ENCODE measurements around the gene MED29. TPM values are rescaled to one million over a fixed set of nuclear protein-coding genes. Genes with fewer than 3 reads are reported as not detected.

Gene MED29
- total RNA-seq, 2 experiments from 2014 or later, result 45.0 to 46.1 TPM

GRCh38 chr19:39435499-39436349, 44.5 kb downstream of the MED29 start, which contains the start of gene RPS16:
TSS of gene RPS16 (minus strand) at chr19:39435949. CDS start at chr19:39435895, 54 bp downstream.
- Histone ChIP-seq H3K27ac (ENCODE audit: low read depth in 1 of 2, low read length in 2 of 2) (peak within 1 kb of the TSS; percentile 87 to 90), H3K4me1 (ENCODE audit: insufficient read depth, low read length) (peaks cover 55% of the 10 kb centered on the region), H3K27me3 (ENCODE audit: control insufficient read depth in 1 of 2, insufficient read depth in 2 of 2, low read length in 2 of 2) (no peaks in the 10 kb centered on the region), H3K4me3 (ENCODE audit: low read length) (peak within 1 kb of the TSS; percentile 96), H3K9me3 (ENCODE audit: control insufficient read depth in 1 of 2, insufficient read depth in 1 of 2, low read length in 2 of 2) (no peaks in the 10 kb centered on the region), H3K36me3 (ENCODE audit: insufficient read depth, low read length) (peaks cover 33% of the 10 kb centered on the region)
- Mint-ChIP-seq H3K36me3 (ENCODE audit: low read depth) (peaks cover 51% of the 10 kb centered on the region), H3K27me3 (no peaks in the 10 kb centered on the region), H3K4me3 (peak within 1 kb of the TSS; percentile 99), H3K4me1 (ENCODE audit: low read depth) (peaks cover 54% of the 10 kb centered on the region), H3K27ac (peak within 1 kb of the TSS; percentile 93), H3K9me3 (no peaks in the 10 kb centered on the region)
- ChIA-PET CTCF (interaction anchor here (0.7 to 1.9 kb wide), 8 partner anchors 10 to 67 kb away, joined by 3 to 14 read pairs (median 5); partner anchors contain the start of genes MED29, PAF1, PLEKHG2 and SUPT5H), POLR2A (interaction anchor here (0.6 to 5.9 kb wide), 41 partner anchors 9 to 1928 kb away, joined by 3 to 163 read pairs (median 5); partner anchors contain the start of genes AKT2, B9D2, C19orf47 and DYRK1B)
- DNase-seq (peak; percentile 97 to 99 (median 99)), ATAC-seq (ENCODE audit: poor library complexity) (peak; percentile 86)
- TF ChIP-seq CTCF (IDR thresholded peaks at IDR 0.05), result no peak
- intact Hi-C loops (cut with DNase I, micrococcal nuclease), result loop anchor here (1.0 to 5.0 kb wide), 9 partner anchors 10 to 397 kb away; partner anchors contain the start of genes MED29 (in 2 of the 2), PAF1 (in 2 of the 2), PLEKHG2 (in 2 of the 2) and SUPT5H (in 2 of the 2)

- TF ChIP-seq CTCF (IDR thresholded peaks at IDR 0.05), result no peak
- POLR2A ChIA-PET, result interaction anchor here (0.6 to 5.9 kb wide), 36 partner anchors 9 to 1928 kb away, joined by 3 to 163 read pairs (median 8); partner anchors contain the start of genes B9D2, C19orf47, DYRK1B and EID2
- peak in 1 of 14 experiments; percentile 42 for DNase-seq
- Mint-ChIP-seq H3K4me3 (peak overlapping the region; percentile 99), H3K4me1 (ENCODE audit: low read depth) (peaks cover 48% of the 10 kb centered on the region), H3K27ac (peak overlapping the region; percentile 93), H3K27me3 (no peaks in the 10 kb centered on the region), H3K36me3 (ENCODE audit: low read depth) (peaks cover 45% of the 10 kb centered on the region), H3K9me3 (no peaks in the 10 kb centered on the region)
- H3K36me3 ChIP-seq (ENCODE audit: insufficient read depth, low read length), result peaks cover 33% of the 10 kb centered on the region
- H3K27ac ChIP-seq (ENCODE audit: low read depth in 1 of 2, low read length in 2 of 2), result peak overlapping the region; percentile 87 to 90
- H3K9me3 ChIP-seq (ENCODE audit: control insufficient read depth in 1 of 2, insufficient read depth in 1 of 2, low read length in 2 of 2), result no peaks in the 10 kb centered on the region
- no peaks in the 10 kb centered on the region for H3K27me3 ChIP-seq (ENCODE audit: control insufficient read depth in 1 of 2, insufficient read depth in 2 of 2, low read length in 2 of 2)
- intact Hi-C loops (cut with DNase I, micrococcal nuclease), result loop anchor here (1.0 to 5.0 kb wide), 8 partner anchors 9 to 396 kb away; partner anchors contain the start of genes SUPT5H (in 2 of the 2), DYRK1B (in 1 of the 2), EID2B (in 1 of the 2) and MED29 (in 1 of the 2)
- H3K4me3 ChIP-seq (ENCODE audit: low read length), result peak overlapping the region; percentile 96
- no peak for ATAC-seq (ENCODE audit: poor library complexity)
- CTCF ChIA-PET, result interaction anchor here (1.2 to 1.9 kb wide), 6 partner anchors 9 to 66 kb away, joined by 3 to 14 read pairs (median 6); partner anchors contain the start of genes MED29, PAF1, PLEKHG2 and SUPT5H
- peaks cover 49% of the 10 kb centered on the region for H3K4me1 ChIP-seq (ENCODE audit: insufficient read depth, low read length)
Measured at GRCh38 chr19:39436350-39436716, 45.2 kb downstream of the MED29 start.

GRCh38 chr19:39438270-39438934, 47.2 kb downstream of the MED29 start:
- H3K4me3 Mint-ChIP-seq, result peak overlapping the region; percentile 48
- H3K4me1 ChIP-seq (ENCODE audit: insufficient read depth, low read length), result peaks cover 35% of the 10 kb centered on the region
- no peaks in the 10 kb centered on the region for H3K9me3 ChIP-seq (ENCODE audit: control insufficient read depth in 1 of 2, insufficient read depth in 1 of 2, low read length in 2 of 2)
- H3K36me3 ChIP-seq (ENCODE audit: insufficient read depth, low read length), result peaks cover 17% of the 10 kb centered on the region
- no peaks in the 10 kb centered on the region for H3K27me3 Mint-ChIP-seq
- no peaks in the 10 kb centered on the region for H3K9me3 Mint-ChIP-seq
- ChIA-PET CTCF (interaction anchor here (0.5 kb wide), 1 partner anchor 17 kb away, joined by 3 read pairs; no protein-coding TSS in a partner anchor), POLR2A (no interaction called here)
- TF ChIP-seq CTCF (IDR thresholded peaks at IDR 0.05), result no peak
- H3K27ac Mint-ChIP-seq, result no peak overlapping the region
- peaks cover 40% of the 10 kb centered on the region for H3K4me1 Mint-ChIP-seq (ENCODE audit: low read depth)
- no peaks in the 10 kb centered on the region for H3K27me3 ChIP-seq (ENCODE audit: control insufficient read depth in 1 of 2, insufficient read depth in 2 of 2, low read length in 2 of 2)
- no peak for ATAC-seq (ENCODE audit: poor library complexity)
- no peak overlapping the region for H3K4me3 ChIP-seq (ENCODE audit: low read length)
- no peak overlapping the region for H3K27ac ChIP-seq (ENCODE audit: low read depth in 1 of 2, low read length in 2 of 2)
- H3K36me3 Mint-ChIP-seq (ENCODE audit: low read depth), result peaks cover 29% of the 10 kb centered on the region
- no peak for DNase-seq
- intact Hi-C loops (cut with DNase I, micrococcal nuclease), result loop anchor here in 1 of 2 experiments (5.0 kb wide), 2 partner anchors 96 to 394 kb away; partner anchors contain the start of genes DYRK1B and SAMD4B

Data from CD4-positive, alpha-beta T cell (primary cell).